Iris pigment epithelial cell (primary cell): ENCODE measurements around the gene IRAK2.

Experiments
- DNase-seq: peaks from one replicate; pipeline ENCODE4 v3.0.0-alpha.2; 2011; ENCODE audit warnings: low read depth

IRAK2 gene

GRCh38 chr3:10285272-10286132 lies 120.8 kb downstream of the IRAK2 start:
- DNase-seq: no peak

DNA sequence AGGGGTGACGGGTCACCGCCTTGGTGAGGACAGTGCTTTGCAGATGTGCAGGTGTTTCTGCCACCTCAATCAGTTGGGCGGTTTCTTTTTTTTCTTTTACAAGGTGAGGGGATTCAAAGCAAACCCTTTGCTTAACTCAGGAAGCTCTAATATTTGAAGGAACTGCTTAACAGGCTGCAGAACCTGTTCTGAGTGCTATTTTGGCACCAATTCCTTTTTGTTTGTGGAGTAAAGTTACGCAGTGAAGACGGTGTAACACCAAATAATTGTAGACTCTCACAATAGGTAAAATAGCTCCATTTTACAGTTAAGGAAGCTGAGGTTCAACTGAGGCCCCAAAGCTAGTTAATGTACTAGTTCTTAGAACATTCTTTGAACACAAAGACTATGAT lies 121.4 kb downstream of the IRAK2 start:
- DNase-seq: no peak

DNA sequence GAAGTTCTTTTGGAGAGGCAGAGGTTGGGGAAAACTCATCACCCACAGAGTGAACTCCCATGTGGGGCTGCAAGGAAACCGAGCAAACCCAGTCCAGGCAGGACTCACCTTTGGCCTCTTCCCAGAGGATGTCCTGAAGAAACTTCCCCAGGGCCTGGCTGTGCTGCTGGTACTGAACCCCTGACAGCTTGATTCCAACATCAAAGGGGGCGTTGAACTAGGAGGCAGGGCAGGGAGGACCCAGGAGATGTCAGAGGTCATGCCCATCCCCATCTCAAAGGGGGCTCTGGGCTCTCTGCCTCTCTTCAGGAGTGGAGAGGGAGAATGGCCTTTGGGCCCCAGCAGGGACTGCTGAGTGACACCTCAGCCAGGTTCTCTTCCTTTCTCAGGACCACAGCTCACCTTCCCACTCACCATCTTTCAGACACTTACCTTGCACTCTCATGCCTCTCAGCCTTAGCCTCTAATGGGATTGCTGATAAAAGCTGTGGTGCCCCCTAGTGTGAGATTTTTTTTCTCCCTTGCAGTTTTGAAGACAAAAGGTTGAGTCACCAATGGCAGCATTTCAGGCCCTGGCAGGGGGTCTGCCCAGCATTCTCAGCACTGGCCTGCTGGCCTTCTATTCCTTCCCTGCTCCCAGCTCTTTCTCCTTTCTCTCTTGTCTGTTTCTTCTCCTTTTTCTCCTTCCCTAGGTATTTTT lies 122.0 kb downstream of the IRAK2 start:
- peak; percentile 76 for DNase-seq

DNA sequence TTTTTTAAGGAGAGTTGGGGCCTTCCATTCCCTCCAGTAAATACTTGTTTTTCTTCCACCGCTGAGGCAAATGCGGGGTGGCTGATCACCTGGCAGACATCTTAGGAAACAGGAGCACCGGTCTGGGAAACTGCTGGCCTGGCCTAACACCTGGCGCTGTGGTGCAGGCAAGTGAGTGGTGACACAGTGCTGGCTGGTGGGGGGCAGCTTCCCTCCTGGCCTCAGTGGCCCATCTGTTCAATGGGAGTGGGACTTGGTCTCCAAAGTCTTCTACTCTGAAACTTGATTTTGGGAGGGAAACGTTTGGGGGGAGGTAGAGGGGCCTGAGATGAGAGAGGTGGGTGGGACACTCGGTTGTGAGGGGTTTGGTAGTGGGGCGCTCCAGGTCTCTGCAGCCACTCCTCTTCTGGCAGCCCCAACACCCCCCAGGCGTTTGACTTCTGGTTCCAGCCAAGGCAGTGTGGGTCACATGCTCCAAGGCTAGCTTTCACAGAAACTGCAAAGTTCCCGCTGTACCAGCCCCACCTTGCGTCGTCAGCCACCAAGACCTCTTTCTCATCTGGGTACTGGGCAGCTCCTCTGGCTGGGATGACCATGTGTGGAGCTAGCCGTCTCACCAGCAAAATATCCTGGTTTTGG lies 123.3 kb downstream of the IRAK2 start:
- no peak for DNase-seq

GRCh38 chr3:10288575-10288960 lies 123.8 kb downstream of the IRAK2 start:
- no peak for DNase-seq

DNA sequence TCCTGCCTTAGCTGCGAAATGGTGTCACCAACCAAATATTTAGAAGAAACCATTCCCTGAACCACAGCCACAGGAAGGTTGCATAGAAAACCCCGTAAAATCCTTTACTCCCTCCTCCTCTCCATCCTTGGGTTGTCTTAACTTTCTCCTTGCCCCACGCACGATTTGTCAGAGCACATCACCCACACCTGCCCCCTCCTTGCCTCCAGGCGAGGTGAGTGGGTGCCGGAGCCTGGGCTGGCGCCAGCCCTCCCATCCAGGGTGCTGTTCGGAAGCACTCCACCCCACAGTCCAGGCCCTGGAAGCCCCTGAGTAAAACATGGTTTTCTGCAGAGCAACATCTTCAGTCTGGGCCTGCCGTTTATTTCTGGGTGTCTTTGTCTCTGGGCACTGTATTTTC lies 124.4 kb downstream of the IRAK2 start:
- no peak for DNase-seq

- DNase-seq: no peak
Observed at GRCh38 chr3:10289787-10290355, 125.2 kb downstream of the IRAK2 start.

DNA sequence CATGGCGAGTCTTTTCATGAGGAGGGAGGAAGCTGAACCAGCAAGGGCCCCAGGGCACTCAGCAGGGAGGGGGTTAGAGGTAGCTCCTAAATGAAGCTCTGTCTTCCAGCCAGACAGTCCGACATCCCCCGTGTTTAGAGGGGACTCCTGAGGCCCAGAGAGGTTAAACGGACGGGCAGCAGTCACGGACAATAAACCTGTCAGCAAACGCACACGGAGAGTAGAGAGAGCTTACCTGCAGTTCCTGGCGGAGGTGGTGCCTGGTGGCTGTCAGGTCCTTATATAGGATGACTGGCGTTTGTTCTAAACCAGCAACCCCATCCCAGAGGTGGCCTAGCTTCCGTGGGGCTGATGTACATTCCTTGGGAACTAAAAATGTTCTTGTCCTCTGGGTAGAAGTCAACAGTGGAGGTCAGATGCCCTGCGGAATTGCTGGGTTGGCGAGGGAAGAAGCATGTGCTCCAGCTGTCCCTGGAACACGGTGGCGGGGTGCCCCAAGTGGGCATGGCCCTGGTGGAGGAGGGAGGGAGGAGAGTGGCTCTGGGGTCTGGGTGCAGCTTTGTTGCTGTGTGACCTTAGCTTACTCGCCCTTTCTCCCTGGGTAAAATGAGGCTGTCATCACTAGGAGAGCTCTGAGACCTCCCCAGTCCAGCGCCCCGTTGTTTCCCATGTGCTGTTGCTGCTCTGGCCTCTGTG lies 125.9 kb downstream of the IRAK2 start:
- no peak for DNase-seq

DNA sequence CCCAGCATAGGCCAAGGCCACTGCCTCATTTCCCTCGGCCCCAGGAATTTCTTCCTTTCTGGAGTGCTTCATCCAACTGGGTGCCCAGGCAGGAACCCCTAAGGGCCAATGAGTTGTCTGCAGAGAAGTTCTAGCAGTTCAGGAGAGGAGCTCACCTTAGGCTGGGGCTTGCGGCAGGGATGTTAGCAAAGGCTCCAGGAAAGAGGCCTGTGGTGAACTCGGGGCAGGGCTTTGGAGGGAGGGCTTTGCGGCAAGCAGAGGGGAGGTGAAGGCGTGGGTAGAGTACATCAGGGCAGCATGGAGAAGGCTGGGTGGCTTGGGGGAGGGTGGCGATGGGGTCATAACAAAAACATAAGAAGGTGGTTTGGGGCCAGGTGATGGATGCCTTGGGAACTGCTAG lies 126.9 kb downstream of the IRAK2 start:
- no peak for DNase-seq

DNA sequence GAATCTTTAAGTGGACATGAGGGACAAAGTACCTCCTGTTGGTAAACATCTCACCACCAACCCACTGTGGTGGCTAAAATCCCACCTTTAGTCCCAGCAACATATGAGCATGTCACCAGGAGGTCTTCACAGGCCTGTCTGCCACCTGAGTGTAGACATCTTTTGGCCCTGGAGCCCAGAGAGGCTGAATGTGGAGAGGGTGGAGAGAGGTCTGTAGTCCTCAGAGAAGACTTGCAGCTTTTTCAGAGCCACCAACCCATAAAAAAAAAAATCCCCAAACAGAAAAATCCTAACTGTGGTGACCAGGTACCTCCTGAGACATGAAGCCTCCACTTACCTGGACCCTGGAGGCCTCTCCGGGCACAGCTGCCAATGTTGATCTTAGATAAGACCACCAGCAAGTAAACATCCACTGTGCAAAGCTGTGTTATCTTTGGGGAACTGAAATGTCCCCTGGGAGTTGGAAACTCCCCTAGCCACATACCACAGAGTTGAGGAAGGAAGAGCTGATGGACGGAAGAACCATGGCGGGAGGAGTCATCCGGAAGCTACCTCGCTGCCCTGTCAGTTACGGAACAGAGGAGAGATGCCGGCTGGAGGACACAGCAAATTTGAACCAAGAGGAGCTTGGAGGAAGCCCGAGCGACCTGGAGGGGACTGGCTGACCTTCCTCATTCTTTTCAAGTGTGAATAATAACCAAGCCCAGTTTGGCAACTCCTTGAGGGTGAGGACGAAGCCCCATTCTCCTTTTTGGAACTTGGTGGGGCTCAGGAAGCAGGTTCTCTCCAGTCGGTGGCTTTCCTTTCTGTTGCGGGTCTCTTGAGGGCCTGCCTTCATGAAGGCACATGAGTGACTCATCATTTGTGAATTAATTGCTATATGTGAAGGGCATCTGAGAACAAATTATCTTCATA lies 128.0 kb downstream of the IRAK2 start, which contains the start of gene GHRL:
Gene GHRL, minus strand, starts transcription at position 443 of the 915 bp plus-strand sequence. CDS start 2,767 bp downstream, outside the sequence.
- DNase-seq: no peak
